AG04449 (cell line): ENCODE data around the gene MMS22L.

ENCODE experiments used
- CTCF ChIA-PET: fragments of 350-600 bp; formaldehyde crosslinking; extraction: SDS; loops from one replicate; lab custom pipeline; 2021; ENCODE audit warnings: antibody characterized with exemption; lab: Yijun Ruan, JAX
- POLR2A ChIA-PET: fragments of 400-600, 350-600 bp; formaldehyde crosslinking; extraction: SDS; loops from one replicate; lab custom pipeline; 2020; ENCODE audit warnings: antibody characterized with exemption, inconsistent platforms; lab: Yijun Ruan, JAX
- DNase-seq: peaks from one replicate; pipeline ENCODE4 v3.0.0-alpha.2; 2010; ENCODE audit warnings: low read depth, low spot score
- H3K4me3 ChIP-seq: 2 replicates; pipeline ENCODE4 v1.5.1; 2011; ENCODE audit warnings: low read depth, mild to moderate bottlenecking, control low read depth, low read length
- CTCF ChIP-seq: IDR thresholded peaks from one replicate; pipeline ENCODE4 v1.5.1; 2011; ENCODE audit warnings: mild to moderate bottlenecking, moderate library complexity, low read length, control low read depth, inconsistent platforms; ENCODE audit not compliant: insufficient read depth; ENCODE audit errors: missing control alignments

The MMS22L gene

GRCh38 chr6:97306544-97307320, 23.7 kb upstream of the MMS22L start:
- no peak for TF ChIP-seq CTCF
- no peak for DNase-seq
- ChIA-PET POLR2A (no interaction called here), CTCF (no interaction called here)
- H3K4me3 ChIP-seq, result no peak overlapping the region

- DNase-seq, result no peak
- ChIA-PET POLR2A (no interaction called here), CTCF (no interaction called here)
- no peak overlapping the region for H3K4me3 ChIP-seq
- no peak for TF ChIP-seq CTCF
Observed at GRCh38 chr6:97305414-97306066, 22.5 kb upstream of the MMS22L start.

DNA sequence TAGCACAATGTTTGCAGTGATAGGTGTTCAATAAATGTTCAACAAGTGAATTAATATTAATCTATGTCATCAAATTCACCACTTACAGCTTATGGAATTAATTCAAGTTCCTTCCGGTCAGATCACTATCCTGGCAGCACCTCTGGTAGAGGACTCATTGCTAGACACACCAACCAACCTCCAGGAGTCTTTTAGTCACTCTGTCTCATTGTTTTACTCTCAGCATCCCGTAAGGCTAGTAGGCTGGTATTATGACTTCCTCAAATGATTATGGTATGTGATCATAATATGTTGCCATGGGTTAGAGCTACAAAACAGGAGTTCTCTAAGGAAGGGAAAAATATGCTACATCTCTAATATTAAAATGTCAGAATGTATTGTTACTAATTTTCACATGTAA, 21.7 kb upstream of the MMS22L start:
- CTCF ChIA-PET, result no interaction called here
- DNase-seq, result no peak
- TF ChIP-seq CTCF, result no peak
- no peak overlapping the region for H3K4me3 ChIP-seq
- POLR2A ChIA-PET, result no interaction called here

DNA sequence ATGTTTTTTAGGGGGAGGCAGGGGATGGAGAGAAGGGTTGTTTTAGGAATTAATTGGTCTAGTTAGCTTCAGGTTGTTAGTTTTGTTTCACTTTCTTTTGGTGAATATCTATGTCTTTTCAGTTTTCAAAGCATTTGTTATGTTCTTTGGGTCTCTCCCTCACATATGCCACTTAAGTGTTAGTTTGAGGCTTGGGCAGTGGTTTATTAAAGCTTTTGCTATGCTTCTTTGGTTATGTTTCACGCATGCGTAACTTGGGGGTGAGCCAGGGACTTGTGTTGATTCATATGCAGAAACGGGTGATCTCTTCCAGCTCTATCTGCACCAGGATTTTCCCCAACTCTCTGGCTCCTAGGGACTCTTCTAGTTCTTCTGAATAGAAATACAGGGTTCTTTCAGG, 11.4 kb upstream of the MMS22L start:
- TF ChIP-seq CTCF, result no peak
- ChIA-PET CTCF (no interaction called here), POLR2A (no interaction called here)
- DNase-seq, result peak; percentile 12
- H3K4me3 ChIP-seq, result no peak overlapping the region

GRCh38 chr6:97293198-97293696, 10.2 kb upstream of the MMS22L start:
- ChIA-PET POLR2A (no interaction called here), CTCF (no interaction called here)
- no peak for DNase-seq
- H3K4me3 ChIP-seq, result no peak overlapping the region
- TF ChIP-seq CTCF, result no peak

GRCh38 chr6:97292671-97293070, 9.7 kb upstream of the MMS22L start:
- CTCF ChIA-PET, result no interaction called here
- no peak overlapping the region for H3K4me3 ChIP-seq
- DNase-seq, result no peak

More at GRCh38 chr6:97292671-97293070, 9.7 kb upstream of the MMS22L start:
- POLR2A ChIA-PET, result no interaction called here
- TF ChIP-seq CTCF, result no peak
